ENCODE results near the gene KSR1. TPM values are rescaled to one million over a fixed set of nuclear protein-coding genes. Genes with fewer than 3 reads are reported as not detected.

The KSR1 gene
- total and polyA plus RNA-seq, 2 of the 8 experiments (the other 6 are each of a cell fraction or from before 2014, with no cell fraction given) = 14.1 to 34.7 TPM

GRCh38 chr17:27424941-27425340 is 31.3 kb upstream of the KSR1 start:
- POLR2A ChIA-PET (ENCODE audit: partially characterized antibody) = no interaction called here

More at GRCh38 chr17:27424941-27425340, 31.3 kb upstream of the KSR1 start:
- no peak overlapping the region for H4K5ac ChIP-seq (ENCODE audit: insufficient read length, low read depth, low read length)
- no peak overlapping the region for H2BK12ac ChIP-seq (ENCODE audit: low read depth, low read length)
- H3K79me2 ChIP-seq (ENCODE audit: control insufficient read depth in 1 of 2, insufficient read depth in 2 of 2, low read length in 2 of 2) = no peaks in the 10 kb centered on the region
- no peak for FAIRE-seq
- no peaks in the 10 kb centered on the region; a peak in 1 of 7 replicates for H3K4me1 ChIP-seq (replicated peaks in 1 of 4; ENCODE audit: control insufficient read depth in 3 of 4, insufficient read depth in 4 of 4, low read length in 3 of 4)
- H3K9me3 ChIP-seq (ENCODE audit: insufficient read depth in 2 of 2, low read depth in 1 of 2, low read length in 1 of 2) = no peaks in the 10 kb centered on the region
- H2AFZ ChIP-seq (ENCODE audit: low read length) = no peak overlapping the region
- no peak overlapping the region for H3K9ac ChIP-seq (replicated peaks in 1 of 4; ENCODE audit: extremely low read depth in 1 of 4, low read depth in 3 of 4, low read length in 3 of 4)
- H3K18ac ChIP-seq (ENCODE audit: extremely low read depth, low read length) = no peak overlapping the region
- DNase-seq (ENCODE audit: low read depth in 1 of 2, low spot score in 2 of 2) = no peak
- H3K79me1 ChIP-seq (ENCODE audit: low read depth, low read length) = no peaks in the 10 kb centered on the region
- H2AK5ac ChIP-seq (ENCODE audit: low read depth, low read length) = no peak overlapping the region
- H4K91ac ChIP-seq (replicated peaks; ENCODE audit: insufficient read length, low read length) = no peak overlapping the region
- CTCF ChIA-PET (ENCODE audit: partially characterized antibody) = interaction anchor here (0.9 to 1.5 kb wide), 3 partner anchors 16 to 176 kb away, joined by 3 to 6 read pairs (median 3); no protein-coding TSS in a partner anchor
- no peak overlapping the region for H2BK5ac ChIP-seq (ENCODE audit: low read depth, low read length)
- H4K20me1 ChIP-seq (replicated peaks in 1 of 2; ENCODE audit: control insufficient read depth in 1 of 2, insufficient read depth in 2 of 2, low read length in 2 of 2) = no peaks in the 10 kb centered on the region
- no peaks in the 10 kb centered on the region; a peak in 1 of 7 replicates for H3K27me3 ChIP-seq (replicated peaks in 1 of 4; ENCODE audit: control insufficient read depth in 3 of 4, extremely low read depth in 1 of 4, insufficient read depth in 3 of 4, low read length in 3 of 4)
- WGBS, 2 experiments (ENCODE audit: extremely low coverage in 1 of 2, insufficient coverage in 1 of 2, insufficient read length in 1 of 2, insufficient replicate concordance in 2 of 2, low coverage in 1 of 2, low lambda C conversion rate in 2 of 2, missing lambda C conversion rate in 1 of 2) = 95% methylated on average over 2 of the region's 8 CpGs; no CpG with 5 or more reads in 1 of the 2 experiments
- H2BK20ac ChIP-seq (ENCODE audit: low read length) = no peak overlapping the region
- no peak overlapping the region for H2BK120ac ChIP-seq (replicated peaks; ENCODE audit: low read depth, low read length)
- H3K23me2 ChIP-seq (ENCODE audit: low read depth, low read length) = no peaks in the 10 kb centered on the region
- H3K36me3 ChIP-seq (ENCODE audit: control insufficient read depth in 2 of 4, insufficient read depth in 4 of 4, low read length in 3 of 4) = no peaks in the 10 kb centered on the region
- H3K14ac ChIP-seq (ENCODE audit: insufficient read length) = no peak overlapping the region
- H3K4me2 ChIP-seq (ENCODE audit: insufficient read depth in 1 of 2, low read depth in 2 of 2, low read length in 2 of 2) = no peak overlapping the region
- no peak overlapping the region for H3K4ac ChIP-seq (replicated peaks; ENCODE audit: insufficient read length, low read depth, low read length)
- H3K27ac ChIP-seq (ENCODE audit: low read depth, low read length) = no peak overlapping the region
- no peak overlapping the region for H4K8ac ChIP-seq (ENCODE audit: extremely low read depth, insufficient read depth, low read length)
- no peak for TF ChIP-seq FOSL1 (IDR thresholded peaks at IDR 0.05; ENCODE audit: insufficient read depth, low read depth, low read length)
- no peak for TF ChIP-seq CBX5 (IDR thresholded peaks at IDR 0.05; ENCODE audit: low read depth, low read length)
- TF ChIP-seq PHF8 (conservative IDR thresholded peaks at IDR 0.05; ENCODE audit: low read depth, low read length) = no peak
- TF ChIP-seq KDM1A (IDR thresholded peaks at IDR 0.05; ENCODE audit: borderline replicate concordance, low read length) = no peak
- TF ChIP-seq USF2 (IDR thresholded peaks at IDR 0.05; ENCODE audit: low read length) = no peak
- TF ChIP-seq TAF1 (IDR thresholded peaks at IDR 0.05; ENCODE audit: low read depth, low read length) = no peak
- H3K4me3 ChIP-seq (ENCODE audit: extremely low read depth in 1 of 4, insufficient read depth in 2 of 4, low read depth in 3 of 4, low read length in 4 of 4) = no peak overlapping the region
- H3K23ac ChIP-seq (ENCODE audit: insufficient read length) = no peak overlapping the region
- no peak overlapping the region for H3K56ac ChIP-seq (replicated peaks; ENCODE audit: insufficient read length, low read depth, low read length)
- H2BK15ac ChIP-seq (ENCODE audit: low read length) = no peak overlapping the region

All from H1 (cell line).